ENCODE measurements around the gene ELN.

The ELN gene

DNA sequence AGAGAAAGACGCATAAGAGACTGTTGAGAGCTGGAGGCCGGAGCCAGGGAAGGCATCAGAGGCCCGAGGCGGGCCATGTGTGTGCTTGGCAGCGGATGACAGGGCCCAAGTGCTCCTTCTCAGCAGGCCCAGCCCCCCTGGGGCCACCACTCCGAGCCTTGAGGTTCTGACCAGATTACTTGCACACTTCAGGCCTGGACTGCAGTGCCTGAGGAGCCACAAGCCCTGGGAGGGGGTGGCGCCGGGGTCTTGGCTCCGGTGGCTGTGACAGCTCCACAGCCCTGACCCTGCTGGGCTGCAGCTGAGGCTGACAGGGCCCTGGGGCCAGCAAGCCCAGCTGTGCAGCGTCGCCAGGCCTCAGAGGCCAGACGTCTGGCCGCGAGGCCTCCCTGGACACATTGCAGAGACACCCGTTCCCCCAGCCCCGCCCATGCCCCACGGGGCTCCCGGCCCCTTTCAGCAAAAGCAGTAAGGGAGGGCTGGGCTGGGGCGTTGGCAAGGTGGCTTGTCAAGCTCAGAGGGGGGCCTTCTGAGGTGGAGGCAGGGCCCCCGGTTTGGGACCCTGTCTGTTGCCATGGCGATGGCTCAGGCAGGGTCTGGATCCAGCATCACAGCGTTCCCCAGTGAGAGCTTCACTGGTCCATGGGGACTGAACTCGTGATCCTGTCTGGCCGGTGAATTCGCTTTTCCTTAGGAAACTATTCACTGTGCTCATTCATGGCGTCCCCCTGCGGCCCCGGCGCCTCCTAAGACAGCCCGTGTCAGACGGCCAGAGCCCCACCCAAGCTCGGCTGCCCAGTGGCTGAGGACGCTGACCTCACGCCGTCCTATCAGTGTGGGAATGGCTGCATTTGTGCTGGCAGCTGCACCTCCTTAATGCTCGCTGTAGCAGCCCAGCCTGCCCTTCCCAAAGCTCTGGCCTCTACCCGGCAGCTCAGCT is 5.7 kb downstream of the ELN start:
- Histone ChIP-seq H3K36me3 (ENCODE audit: control insufficient read depth, insufficient read depth, low read length, severe bottlenecking) (peaks cover 31% of the 10 kb centered on the region), H3K9me3 (ENCODE audit: control insufficient read depth, low read length) (no peaks in the 10 kb centered on the region), H3K4me1 (ENCODE audit: control insufficient read depth, insufficient read depth, low read length) (peaks cover 74% of the 10 kb centered on the region), H3K27me3 (replicated peaks; ENCODE audit: control insufficient read depth, insufficient read depth, low read length) (no peaks in the 10 kb centered on the region), H3K9ac (ENCODE audit: low read length) (peak overlapping the region; percentile 81), H3K4me3 (ENCODE audit: low read length) (peak overlapping the region; percentile 84)
- peak; percentile 22 for DNase-seq (ENCODE audit: low read depth)

DNA sequence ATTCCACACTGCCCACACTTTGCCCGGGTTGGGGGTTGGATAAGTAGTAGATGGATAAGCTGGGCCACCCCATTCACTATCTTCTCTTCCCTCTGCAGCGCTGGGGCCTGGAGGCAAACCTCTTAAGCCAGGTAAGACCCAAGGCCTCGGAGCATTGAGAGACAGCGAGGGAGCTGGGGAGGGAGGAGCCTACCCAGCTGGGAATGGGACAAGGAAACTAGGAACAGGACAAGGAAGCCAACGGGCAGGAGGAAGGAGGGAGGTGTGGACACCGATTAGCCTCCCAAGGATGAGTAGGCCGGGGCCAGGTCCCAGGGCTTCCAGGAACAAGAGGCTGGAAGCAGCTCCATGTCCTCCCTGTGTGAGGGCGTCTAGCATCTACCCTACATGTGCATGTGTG is 9.6 kb downstream of the ELN start:
- no peaks in the 10 kb centered on the region for H3K9me3 ChIP-seq (ENCODE audit: control insufficient read depth, low read length)
- peaks cover 47% of the 10 kb centered on the region for H3K4me1 ChIP-seq (ENCODE audit: control insufficient read depth, insufficient read depth, low read length)
- no peak for DNase-seq (ENCODE audit: low read depth)
- H3K4me3 ChIP-seq (ENCODE audit: low read length) = no peak overlapping the region
- H3K36me3 ChIP-seq (ENCODE audit: control insufficient read depth, insufficient read depth, low read length, severe bottlenecking) = peaks cover 54% of the 10 kb centered on the region
- no peaks in the 10 kb centered on the region for H3K27me3 ChIP-seq (replicated peaks; ENCODE audit: control insufficient read depth, insufficient read depth, low read length)
- peak overlapping the region; percentile 42 for H3K9ac ChIP-seq (ENCODE audit: low read length)

DNA sequence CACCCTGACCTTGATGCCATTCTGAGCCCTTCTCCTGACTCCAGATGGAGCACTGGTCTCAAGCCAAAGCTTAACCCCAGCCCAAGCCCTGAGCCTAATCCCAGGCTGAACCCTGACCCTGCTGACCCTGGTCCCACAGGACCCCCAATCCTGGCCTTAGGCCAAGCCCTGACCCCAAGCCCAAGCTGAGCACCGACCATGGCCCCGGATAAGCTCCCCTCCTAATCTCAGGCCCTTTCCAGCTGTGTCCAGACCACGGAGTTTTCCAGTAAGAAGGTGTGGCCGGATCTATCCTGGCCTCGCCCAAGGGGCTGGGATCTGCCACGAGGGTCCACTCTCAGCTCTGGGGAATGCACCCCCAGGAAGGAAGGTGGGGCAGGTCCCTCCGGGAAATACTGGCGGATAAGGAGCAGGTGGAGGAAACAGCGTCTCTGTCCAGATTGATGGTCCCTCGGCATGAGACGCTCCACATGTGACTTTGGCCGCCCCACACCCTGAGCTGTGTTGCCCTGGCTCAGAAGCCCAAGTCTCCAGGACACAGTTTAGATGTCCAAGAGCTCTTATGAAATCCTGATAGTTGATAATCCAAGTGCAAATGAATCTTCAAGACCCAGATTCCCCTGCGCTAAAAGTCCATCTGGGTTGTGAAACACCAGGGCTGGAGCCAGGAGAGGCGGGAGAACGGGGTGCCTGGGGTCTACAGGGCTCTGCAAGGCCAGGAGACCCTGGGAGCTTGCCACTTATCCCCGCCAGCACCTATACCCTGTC is 10.4 kb downstream of the ELN start:
- Histone ChIP-seq H3K4me1 (ENCODE audit: control insufficient read depth, insufficient read depth, low read length) (peaks cover 40% of the 10 kb centered on the region), H3K9me3 (ENCODE audit: control insufficient read depth, low read length) (no peaks in the 10 kb centered on the region), H3K9ac (ENCODE audit: low read length) (peak overlapping the region; percentile 42), H3K4me3 (ENCODE audit: low read length) (no peak overlapping the region), H3K36me3 (ENCODE audit: control insufficient read depth, insufficient read depth, low read length, severe bottlenecking) (peaks cover 60% of the 10 kb centered on the region), H3K27me3 (replicated peaks; ENCODE audit: control insufficient read depth, insufficient read depth, low read length) (no peaks in the 10 kb centered on the region)
- DNase-seq (ENCODE audit: low read depth) = no peak

DNA sequence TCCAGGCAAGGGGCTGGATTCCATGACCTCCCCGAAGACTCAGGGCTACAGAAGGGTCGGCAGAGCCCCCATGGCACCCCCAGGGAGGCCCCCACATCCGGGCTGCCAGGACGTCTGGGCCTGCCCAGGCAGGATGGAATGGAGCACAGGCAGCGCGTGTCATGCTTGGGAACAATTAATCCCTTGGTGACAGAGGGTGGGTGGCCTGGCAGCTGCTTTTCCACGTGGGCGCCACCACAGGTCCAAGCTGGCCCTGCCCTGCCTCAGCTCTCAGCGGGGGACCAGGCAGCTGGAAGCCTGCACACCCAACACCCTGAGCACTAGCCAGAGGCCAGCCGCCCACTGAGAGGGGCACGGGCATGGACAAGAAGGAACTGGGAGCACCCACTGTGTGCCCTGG is 11.4 kb downstream of the ELN start:
- Histone ChIP-seq H3K9me3 (ENCODE audit: control insufficient read depth, low read length) (no peaks in the 10 kb centered on the region), H3K4me1 (ENCODE audit: control insufficient read depth, insufficient read depth, low read length) (peaks cover 30% of the 10 kb centered on the region), H3K9ac (ENCODE audit: low read length) (no peak overlapping the region), H3K27me3 (replicated peaks; ENCODE audit: control insufficient read depth, insufficient read depth, low read length) (no peaks in the 10 kb centered on the region), H3K36me3 (ENCODE audit: control insufficient read depth, insufficient read depth, low read length, severe bottlenecking) (peaks cover 64% of the 10 kb centered on the region), H3K4me3 (ENCODE audit: low read length) (no peak overlapping the region)
- DNase-seq (ENCODE audit: low read depth) = no peak

DNA sequence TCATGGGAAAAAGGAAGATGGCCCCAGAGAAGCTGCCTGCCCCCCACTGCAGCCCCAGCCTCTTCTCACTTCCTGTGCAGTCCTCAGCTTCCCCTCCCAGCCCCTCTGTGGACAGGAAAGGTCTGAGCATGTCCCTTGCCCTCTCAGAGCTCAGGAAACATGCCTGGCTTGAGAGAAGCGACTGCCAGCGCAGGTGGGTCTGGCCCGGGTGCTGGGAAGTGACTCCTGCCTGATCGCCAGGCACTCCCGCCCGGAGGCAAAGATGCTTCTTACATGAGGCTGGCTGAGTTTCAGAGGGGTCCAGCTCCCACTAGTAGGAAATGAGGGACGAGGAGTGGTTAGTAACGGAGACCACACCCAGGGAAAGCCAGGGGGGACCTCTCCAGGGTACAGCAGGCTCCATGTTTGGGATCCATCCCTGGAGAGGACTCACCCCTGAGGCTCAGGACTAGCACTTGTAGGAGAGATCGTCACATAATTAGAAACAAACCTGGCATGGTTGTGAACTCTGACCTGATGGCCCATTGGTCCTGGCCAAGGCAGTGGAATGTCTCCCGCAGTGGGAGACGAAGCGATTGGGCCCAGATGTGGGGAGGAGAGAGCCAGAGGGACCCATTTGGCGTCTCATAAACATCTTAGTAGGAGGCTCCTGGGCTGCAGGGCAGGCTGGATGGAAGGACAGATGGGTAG is 12.3 kb downstream of the ELN start:
- no peaks in the 10 kb centered on the region for H3K9me3 ChIP-seq (ENCODE audit: control insufficient read depth, low read length)

DNA sequence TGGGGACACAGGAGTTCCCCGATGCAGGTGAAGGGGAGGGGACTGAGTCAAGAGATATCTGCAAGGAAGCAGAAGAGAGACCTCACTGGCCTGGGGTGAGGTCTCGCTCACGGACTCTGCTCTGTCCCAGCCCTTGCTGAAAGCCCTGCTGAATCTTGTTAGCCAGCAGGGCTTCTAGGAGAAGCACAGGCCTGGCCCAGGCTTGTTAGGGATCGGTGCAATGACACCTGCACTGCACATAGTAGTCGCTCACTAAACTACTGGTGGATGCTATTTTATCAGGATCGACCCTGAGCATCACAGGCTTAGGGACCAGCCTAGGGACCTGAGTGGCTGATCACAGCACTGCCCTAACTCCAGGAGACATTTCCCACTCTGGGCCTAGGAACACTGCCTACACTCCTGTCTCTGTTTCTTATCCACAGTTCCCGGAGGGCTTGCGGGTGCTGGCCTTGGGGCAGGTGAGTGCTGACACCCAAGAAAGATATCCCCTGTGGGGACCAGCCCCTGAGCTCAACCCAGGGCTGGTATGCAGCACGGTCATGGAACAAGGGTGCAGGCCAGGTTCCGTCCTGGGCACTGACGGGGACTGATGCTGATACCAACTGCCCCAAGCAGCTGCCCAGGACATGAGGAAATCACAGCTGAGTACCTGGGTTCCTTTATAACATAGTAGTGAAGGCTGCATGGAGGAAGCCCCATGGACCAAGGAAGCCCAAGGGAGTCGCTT is 13.0 kb downstream of the ELN start:
- Histone ChIP-seq H3K9ac (ENCODE audit: low read length) (peak overlapping the region; percentile 22), H3K27me3 (replicated peaks; ENCODE audit: control insufficient read depth, insufficient read depth, low read length) (no peaks in the 10 kb centered on the region), H3K36me3 (ENCODE audit: control insufficient read depth, insufficient read depth, low read length, severe bottlenecking) (peaks cover 61% of the 10 kb centered on the region), H3K4me3 (ENCODE audit: low read length) (no peak overlapping the region), H3K9me3 (ENCODE audit: control insufficient read depth, low read length) (no peaks in the 10 kb centered on the region), H3K4me1 (ENCODE audit: control insufficient read depth, insufficient read depth, low read length) (peaks cover 21% of the 10 kb centered on the region)
- no peak for DNase-seq (ENCODE audit: low read depth)

More for the DNA sequence above, 12.3 kb downstream of the ELN start:
- Histone ChIP-seq H3K9ac (ENCODE audit: low read length) (peak overlapping the region; percentile 16), H3K4me3 (ENCODE audit: low read length) (no peak overlapping the region), H3K27me3 (replicated peaks; ENCODE audit: control insufficient read depth, insufficient read depth, low read length) (no peaks in the 10 kb centered on the region), H3K4me1 (ENCODE audit: control insufficient read depth, insufficient read depth, low read length) (peaks cover 21% of the 10 kb centered on the region), H3K36me3 (ENCODE audit: control insufficient read depth, insufficient read depth, low read length, severe bottlenecking) (peaks cover 64% of the 10 kb centered on the region)
- no peak for DNase-seq (ENCODE audit: low read depth)

DNA sequence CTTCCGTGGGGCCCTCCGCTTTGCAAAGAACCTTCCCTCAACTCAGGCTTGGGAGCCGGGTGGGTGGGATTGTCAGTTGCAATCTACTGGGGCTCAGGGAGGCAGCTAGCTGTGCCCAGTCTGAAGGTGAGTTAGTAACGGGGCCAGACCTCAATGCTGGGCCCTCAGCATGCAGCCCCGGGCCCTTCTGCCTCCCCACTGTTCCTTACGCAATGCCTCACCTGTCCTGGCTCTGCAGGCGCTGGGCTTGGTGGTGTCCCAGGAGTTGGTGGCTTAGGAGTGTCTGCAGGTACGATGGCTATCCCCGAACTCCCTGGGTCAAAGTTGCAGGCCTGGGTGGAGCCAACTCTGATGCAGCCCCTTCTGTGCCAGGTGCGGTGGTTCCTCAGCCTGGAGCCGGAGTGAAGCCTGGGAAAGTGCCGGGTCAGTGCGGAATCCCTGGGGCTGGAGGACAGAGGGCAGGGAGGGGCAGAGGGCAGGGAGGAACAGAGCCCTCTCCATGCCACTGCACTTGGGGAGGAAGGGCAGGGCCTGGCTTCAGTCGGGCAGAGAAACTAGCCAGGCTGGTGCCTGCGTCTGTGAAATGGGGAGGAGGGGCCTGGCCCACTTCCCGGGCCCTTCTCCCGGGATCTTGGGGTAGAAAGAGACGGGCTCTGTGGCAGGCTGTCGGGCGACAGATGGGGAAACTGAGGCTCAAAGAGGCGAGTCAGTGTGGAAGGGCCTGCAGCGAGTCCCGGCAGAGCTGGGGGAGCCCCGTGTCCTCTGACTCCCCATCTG is 15.0 kb downstream of the ELN start:
- DNase-seq (ENCODE audit: low read depth) = no peak
- Histone ChIP-seq H3K4me1 (ENCODE audit: control insufficient read depth, insufficient read depth, low read length) (peaks cover 14% of the 10 kb centered on the region), H3K9me3 (ENCODE audit: control insufficient read depth, low read length) (no peaks in the 10 kb centered on the region), H3K4me3 (ENCODE audit: low read length) (no peak overlapping the region), H3K27me3 (replicated peaks; ENCODE audit: control insufficient read depth, insufficient read depth, low read length) (no peaks in the 10 kb centered on the region), H3K36me3 (ENCODE audit: control insufficient read depth, insufficient read depth, low read length, severe bottlenecking) (peaks cover 65% of the 10 kb centered on the region), H3K9ac (ENCODE audit: low read length) (no peak overlapping the region)

DNA sequence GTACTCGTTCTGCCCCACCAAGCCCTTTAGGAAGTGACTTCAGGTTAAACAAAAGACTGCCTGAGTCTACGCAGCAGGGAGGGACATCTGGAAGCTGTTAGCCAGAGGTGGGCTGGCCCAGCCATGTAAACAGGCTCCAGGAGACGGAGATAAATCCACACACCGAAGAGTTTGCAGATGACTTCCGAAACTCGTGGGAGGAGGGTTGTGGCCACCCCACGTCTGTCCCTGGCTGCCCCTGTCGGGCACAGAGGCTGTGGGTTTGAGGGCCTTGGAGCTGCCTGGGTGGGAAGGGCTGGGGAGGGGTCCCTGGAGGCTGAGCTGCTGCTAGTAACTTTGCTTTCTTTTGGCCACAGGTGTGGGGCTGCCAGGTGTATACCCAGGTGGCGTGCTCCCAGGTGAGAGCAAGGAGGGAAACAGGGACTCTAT is 15.6 kb downstream of the ELN start:
- DNase-seq (ENCODE audit: low read depth) = peak; percentile 56
- Histone ChIP-seq H3K36me3 (ENCODE audit: control insufficient read depth, insufficient read depth, low read length, severe bottlenecking) (peaks cover 66% of the 10 kb centered on the region), H3K4me3 (ENCODE audit: low read length) (no peak overlapping the region), H3K9me3 (ENCODE audit: control insufficient read depth, low read length) (no peaks in the 10 kb centered on the region), H3K27me3 (replicated peaks; ENCODE audit: control insufficient read depth, insufficient read depth, low read length) (no peaks in the 10 kb centered on the region), H3K4me1 (ENCODE audit: control insufficient read depth, insufficient read depth, low read length) (peaks cover 8% of the 10 kb centered on the region), H3K9ac (ENCODE audit: low read length) (no peak overlapping the region)

DNA sequence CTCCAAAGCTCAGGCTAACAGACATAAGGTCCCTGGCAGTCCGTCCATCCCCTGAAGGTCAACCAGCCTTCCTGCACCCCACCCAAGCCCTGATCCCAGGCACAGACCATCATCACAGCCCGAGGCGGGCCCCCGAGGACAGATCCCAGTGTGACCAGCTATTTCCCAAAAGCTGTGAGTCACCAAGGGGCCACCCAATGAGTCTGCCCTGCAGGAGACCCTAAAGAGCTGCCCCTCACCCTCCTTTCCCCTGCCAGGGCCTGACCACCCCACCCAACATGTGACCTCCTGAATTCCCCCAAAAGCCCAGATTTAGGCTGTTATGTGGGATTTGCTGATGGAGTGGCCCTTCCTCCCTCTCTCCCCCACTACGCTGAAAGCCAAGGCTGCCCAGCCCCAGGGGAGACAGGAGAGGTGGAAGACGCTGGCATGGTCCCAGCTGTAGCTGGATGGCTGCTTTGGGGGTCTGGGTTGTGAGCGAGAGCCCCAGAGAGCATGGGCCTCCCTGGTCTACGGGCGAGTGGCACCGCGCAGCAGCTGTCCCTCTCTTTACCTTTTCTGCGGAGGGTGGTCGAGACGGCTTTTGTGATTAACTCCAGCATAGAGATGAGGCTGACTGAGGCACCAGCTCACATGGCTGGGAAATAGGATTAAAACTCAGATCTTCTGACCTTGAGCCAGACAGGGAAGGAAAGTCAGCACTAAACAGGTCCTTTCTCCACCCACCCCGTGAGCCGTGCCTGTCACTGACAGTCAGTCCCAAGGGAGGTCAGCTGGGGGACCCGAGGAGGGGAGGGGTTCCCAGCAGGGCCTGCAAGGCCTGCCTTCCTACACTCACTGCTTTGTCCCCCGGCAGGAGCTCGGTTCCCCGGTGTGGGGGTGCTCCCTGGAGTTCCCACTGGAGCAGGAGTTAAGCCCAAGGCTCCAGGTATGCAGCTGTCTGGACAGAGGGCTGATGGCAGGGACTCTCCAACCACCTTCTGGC is 16.7 kb downstream of the ELN start:
- H3K4me1 ChIP-seq (ENCODE audit: control insufficient read depth, insufficient read depth, low read length) = no peaks in the 10 kb centered on the region
- DNase-seq (ENCODE audit: low read depth) = no peak
- H3K9me3 ChIP-seq (ENCODE audit: control insufficient read depth, low read length) = no peaks in the 10 kb centered on the region
- no peak overlapping the region for H3K4me3 ChIP-seq (ENCODE audit: low read length)
- no peak overlapping the region for H3K9ac ChIP-seq (ENCODE audit: low read length)
- peaks cover 71% of the 10 kb centered on the region for H3K36me3 ChIP-seq (ENCODE audit: control insufficient read depth, insufficient read depth, low read length, severe bottlenecking)
- no peaks in the 10 kb centered on the region for H3K27me3 ChIP-seq (replicated peaks; ENCODE audit: control insufficient read depth, insufficient read depth, low read length)

Data from adipocyte (in vitro differentiated cells).